ENCODE measurements around the gene LLGL2. TPM values are rescaled to one million over a fixed set of nuclear protein-coding genes. Genes with fewer than 3 reads are reported as not detected.

Gene LLGL2
- total RNA-seq, 1 donor from 2014 or later: 44.5 TPM

GRCh38 chr17:75550139-75550465 lies 24.6 kb downstream of the LLGL2 start:
- no peak overlapping the region for H3K4me3 ChIP-seq (ENCODE audit: low read depth, low read length)
- FAIRE-seq (no peak), DNase-seq (ENCODE audit: low read depth) (no peak)
- H3K27me3 ChIP-seq (ENCODE audit: control insufficient read depth, insufficient read depth, low read length): no peaks in the 10 kb centered on the region
- H3K36me3 ChIP-seq (ENCODE audit: control insufficient read depth, insufficient read depth, low read length): no peaks in the 10 kb centered on the region
- TF ChIP-seq CTCF (IDR thresholded peaks at IDR 0.05; ENCODE audit: insufficient read depth, low read length, severe bottlenecking): no peak

GRCh38 chr17:75551266-75551665 lies 25.8 kb downstream of the LLGL2 start:
- H3K4me3 ChIP-seq (ENCODE audit: low read depth, low read length): no peak overlapping the region
- FAIRE-seq: peak; percentile 47
- TF ChIP-seq CTCF (IDR thresholded peaks at IDR 0.05; ENCODE audit: insufficient read depth, low read length, severe bottlenecking): no peak
- DNase-seq (ENCODE audit: low read depth): no peak
- no peaks in the 10 kb centered on the region for H3K36me3 ChIP-seq (ENCODE audit: control insufficient read depth, insufficient read depth, low read length)
- H3K27me3 ChIP-seq (ENCODE audit: control insufficient read depth, insufficient read depth, low read length): no peaks in the 10 kb centered on the region

- Histone ChIP-seq H3K36me3 (ENCODE audit: control insufficient read depth, insufficient read depth, low read length) (no peaks in the 10 kb centered on the region), H3K4me3 (ENCODE audit: low read depth, low read length) (no peak overlapping the region), H3K27me3 (ENCODE audit: control insufficient read depth, insufficient read depth, low read length) (no peaks in the 10 kb centered on the region)
- DNase-seq (ENCODE audit: low read depth): no peak
- FAIRE-seq: no peak
- no peak for TF ChIP-seq CTCF (IDR thresholded peaks at IDR 0.05; ENCODE audit: insufficient read depth, low read length, severe bottlenecking)
Observed at GRCh38 chr17:75552425-75553294, 27.2 kb downstream of the LLGL2 start.

GRCh38 chr17:75553295-75554110 lies 28.0 kb downstream of the LLGL2 start:
- no peak for TF ChIP-seq CTCF (IDR thresholded peaks at IDR 0.05; ENCODE audit: insufficient read depth, low read length, severe bottlenecking)
- no peak for DNase-seq (ENCODE audit: low read depth)
- Histone ChIP-seq H3K4me3 (ENCODE audit: low read depth, low read length) (no peak overlapping the region), H3K27me3 (ENCODE audit: control insufficient read depth, insufficient read depth, low read length) (no peaks in the 10 kb centered on the region), H3K36me3 (ENCODE audit: control insufficient read depth, insufficient read depth, low read length) (peaks cover 1% of the 10 kb centered on the region)
- no peak for FAIRE-seq

- no peak for TF ChIP-seq CTCF (IDR thresholded peaks at IDR 0.05; ENCODE audit: insufficient read depth, low read length, severe bottlenecking)
- FAIRE-seq (no peak), DNase-seq (ENCODE audit: low read depth) (no peak)
- Histone ChIP-seq H3K27me3 (ENCODE audit: control insufficient read depth, insufficient read depth, low read length) (no peaks in the 10 kb centered on the region), H3K36me3 (ENCODE audit: control insufficient read depth, insufficient read depth, low read length) (peaks cover 4% of the 10 kb centered on the region), H3K4me3 (ENCODE audit: low read depth, low read length) (no peak overlapping the region)
Observed at GRCh38 chr17:75555679-75556153, 30.2 kb downstream of the LLGL2 start.
